Stimulated activated CD4-positive, alpha-beta T cell treated with anti-CD3 and anti-CD28 coated beads, Interleukin-4, amount 100 ng/mL, for 48 hours (primary cell): ENCODE measurements around the gene KCNK1.
"Not testable (repeated sequence)": the region's sequence is repeated elsewhere in the genome, so short reads cannot be mapped to it uniquely, and the experiment has no call there.

Experiments used
- DNase-seq, 2 donors: peaks; one replicate each; pipeline ENCODE4 v3.0.0-alpha.2; 2020; ENCODE audit warnings: low read depth in 2 of 2

Gene KCNK1

GRCh38 chr1:233665575-233666270 lies 51.8 kb downstream of the KCNK1 start:
- DNase-seq: no peak

- no peak for DNase-seq
Measured at GRCh38 chr1:233667741-233668140, 53.8 kb downstream of the KCNK1 start.

DNA sequence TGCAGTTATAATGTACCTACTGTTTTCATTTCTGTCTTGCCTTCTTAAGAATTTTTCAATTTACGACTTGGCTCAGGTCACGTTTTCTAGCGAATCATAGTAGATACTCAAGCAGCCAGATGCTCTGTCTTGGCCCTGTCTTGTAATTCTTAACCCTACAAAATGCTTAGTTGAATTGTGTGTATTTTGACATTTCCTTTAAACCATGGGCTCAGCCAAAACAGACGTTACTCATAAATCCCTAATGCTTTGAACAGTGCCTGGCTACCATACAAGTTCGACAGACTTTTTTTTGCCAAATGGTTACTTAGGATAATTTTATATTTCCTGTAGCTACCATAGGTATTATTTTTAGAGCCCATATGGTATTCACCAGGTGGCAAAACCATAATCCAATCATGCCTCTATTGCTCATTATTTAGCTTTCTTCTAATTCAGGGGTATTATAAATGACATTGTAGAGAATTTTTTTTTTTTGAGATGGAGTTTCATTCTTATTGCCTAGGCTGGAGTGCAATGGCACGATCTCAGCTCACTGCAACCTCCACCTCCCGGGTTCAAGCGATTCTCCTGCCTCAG lies 54.3 kb downstream of the KCNK1 start:
- DNase-seq: no peak

DNA sequence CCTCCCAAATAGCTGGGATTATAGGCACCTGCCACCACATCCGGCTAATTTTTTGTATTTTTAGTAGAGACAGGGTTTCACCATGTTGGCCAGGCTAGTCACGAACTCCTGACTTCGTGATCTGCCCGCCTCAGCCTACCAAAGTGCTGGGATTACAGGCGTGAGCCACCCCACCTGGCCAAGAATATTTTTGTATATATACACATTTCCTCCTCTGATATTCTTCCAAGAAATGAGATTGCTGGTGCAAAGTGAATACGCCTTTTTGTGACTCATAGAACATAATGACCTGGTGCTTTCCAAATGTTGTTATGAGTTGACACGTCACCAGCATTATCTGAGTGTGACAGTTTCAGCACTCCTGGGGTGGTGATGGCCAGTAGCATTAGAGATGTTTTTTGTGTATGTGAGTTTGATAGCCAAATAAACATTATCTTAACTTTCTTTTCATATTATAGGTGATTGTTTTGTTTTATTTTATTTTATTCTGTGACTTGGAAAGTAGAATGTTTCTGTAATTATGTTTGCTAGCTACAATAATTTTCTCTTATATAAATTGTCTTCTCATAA lies 54.9 kb downstream of the KCNK1 start:
- no peak for DNase-seq

GRCh38 chr1:233670363-233670762 lies 56.5 kb downstream of the KCNK1 start:
- DNase-seq: not testable (repeated sequence)

GRCh38 chr1:233671286-233671685 lies 57.4 kb downstream of the KCNK1 start:
- DNase-seq: no peak

GRCh38 chr1:233672732-233673131 lies 58.8 kb downstream of the KCNK1 start:
- DNase-seq: no peak

GRCh38 chr1:233673261-233673946 lies 59.5 kb downstream of the KCNK1 start:
- DNase-seq: no peak

GRCh38 chr1:233673947-233674431 lies 60.1 kb downstream of the KCNK1 start:
- DNase-seq: no peak

GRCh38 chr1:233675446-233675845 lies 61.5 kb downstream of the KCNK1 start:
- DNase-seq: no peak

DNA sequence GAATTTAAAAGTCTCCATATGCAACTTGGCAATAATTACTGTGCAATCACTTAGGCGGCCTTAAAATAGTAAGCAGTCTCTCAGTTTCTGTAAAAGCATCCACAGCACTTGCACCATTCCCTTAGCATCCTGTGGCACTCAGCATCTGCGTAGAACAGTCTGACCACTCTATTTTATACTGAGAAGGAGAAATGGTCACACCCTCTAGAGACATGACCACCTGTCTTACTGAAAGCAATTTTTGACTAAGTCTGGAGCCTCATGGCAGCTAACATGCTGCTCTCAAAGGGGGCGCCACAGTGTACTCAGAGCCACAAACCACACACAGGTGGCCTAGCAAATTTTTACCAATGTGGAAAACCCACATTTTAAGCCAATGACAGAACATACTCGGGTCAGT lies 62.0 kb downstream of the KCNK1 start:
- DNase-seq: no peak

DNA sequence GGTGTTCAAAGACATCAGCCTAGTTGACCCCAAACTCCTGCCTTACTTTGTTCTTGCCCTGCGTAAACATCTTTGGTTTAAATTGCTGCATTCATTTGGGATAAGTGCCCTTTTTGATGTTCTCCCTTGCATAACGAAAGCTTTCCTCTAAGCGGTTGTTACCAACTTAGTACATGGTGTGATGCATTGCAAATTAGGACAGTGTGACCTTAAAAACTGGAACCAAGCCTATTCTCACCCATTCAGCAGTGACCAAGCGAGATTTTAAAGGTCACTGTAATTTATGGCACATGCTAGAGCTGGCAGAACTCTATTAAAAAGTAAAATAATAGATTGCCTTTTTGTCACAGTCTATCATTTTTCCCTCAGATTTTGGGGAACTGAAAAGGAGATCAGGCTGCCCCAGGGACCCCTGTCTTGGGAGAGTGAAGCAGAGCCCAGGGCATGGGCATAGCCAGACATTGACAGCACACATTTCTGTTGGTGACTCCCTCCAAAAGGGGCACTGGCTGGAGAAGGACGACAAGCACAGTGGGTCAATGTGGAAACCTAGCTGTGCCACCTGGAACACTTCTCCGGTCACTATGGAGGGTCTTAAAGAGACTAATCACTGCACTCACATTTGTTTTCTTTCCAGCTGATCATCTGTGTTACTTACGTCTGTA lies 63.9 kb downstream of the KCNK1 start:
- DNase-seq: no peak

DNA sequence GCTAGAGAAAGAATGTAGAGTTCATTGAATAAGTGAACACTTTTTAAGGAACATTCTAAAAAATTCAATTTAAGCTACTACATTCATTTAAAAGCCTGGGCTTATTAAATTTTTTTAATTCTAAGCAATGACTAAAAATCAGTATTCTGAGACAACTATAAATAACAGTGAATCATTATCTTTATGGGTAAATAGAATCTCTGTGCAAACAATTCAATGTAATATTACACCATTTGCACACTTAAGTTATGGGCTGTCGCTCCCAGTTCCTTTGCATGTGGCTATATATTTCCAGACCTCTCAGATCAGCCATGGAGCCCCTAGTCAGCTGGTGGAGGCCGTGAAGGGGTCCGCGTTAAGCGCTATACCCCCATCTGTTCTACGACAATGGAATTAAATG lies 65.1 kb downstream of the KCNK1 start:
- DNase-seq: no peak

GRCh38 chr1:233679591-233680373 lies 65.9 kb downstream of the KCNK1 start:
- DNase-seq: no peak

- DNase-seq: no peak
Measured at GRCh38 chr1:233681285-233681684, 67.4 kb downstream of the KCNK1 start.

DNA sequence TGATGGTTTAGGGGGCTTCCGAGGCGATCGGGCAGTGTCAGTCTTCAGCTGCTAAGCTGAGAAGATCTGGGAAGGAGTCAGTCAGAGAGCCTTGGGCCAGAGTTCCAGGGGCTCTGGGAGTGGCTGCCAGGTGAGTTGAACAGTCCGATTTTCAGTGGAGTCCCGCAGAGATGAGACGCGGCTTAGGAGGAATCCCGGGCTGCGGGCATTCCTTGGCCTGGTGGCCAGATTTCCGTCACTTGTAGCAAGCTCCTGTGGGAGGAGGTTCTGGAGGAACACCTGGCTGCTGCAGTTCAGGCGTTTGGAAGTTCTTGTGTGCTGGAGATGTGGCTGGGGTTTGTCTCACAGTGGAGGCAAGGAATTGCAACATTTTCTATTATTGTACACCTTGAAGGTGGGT lies 72.7 kb downstream of the KCNK1 start:
- not testable (repeated sequence) for DNase-seq

DNA sequence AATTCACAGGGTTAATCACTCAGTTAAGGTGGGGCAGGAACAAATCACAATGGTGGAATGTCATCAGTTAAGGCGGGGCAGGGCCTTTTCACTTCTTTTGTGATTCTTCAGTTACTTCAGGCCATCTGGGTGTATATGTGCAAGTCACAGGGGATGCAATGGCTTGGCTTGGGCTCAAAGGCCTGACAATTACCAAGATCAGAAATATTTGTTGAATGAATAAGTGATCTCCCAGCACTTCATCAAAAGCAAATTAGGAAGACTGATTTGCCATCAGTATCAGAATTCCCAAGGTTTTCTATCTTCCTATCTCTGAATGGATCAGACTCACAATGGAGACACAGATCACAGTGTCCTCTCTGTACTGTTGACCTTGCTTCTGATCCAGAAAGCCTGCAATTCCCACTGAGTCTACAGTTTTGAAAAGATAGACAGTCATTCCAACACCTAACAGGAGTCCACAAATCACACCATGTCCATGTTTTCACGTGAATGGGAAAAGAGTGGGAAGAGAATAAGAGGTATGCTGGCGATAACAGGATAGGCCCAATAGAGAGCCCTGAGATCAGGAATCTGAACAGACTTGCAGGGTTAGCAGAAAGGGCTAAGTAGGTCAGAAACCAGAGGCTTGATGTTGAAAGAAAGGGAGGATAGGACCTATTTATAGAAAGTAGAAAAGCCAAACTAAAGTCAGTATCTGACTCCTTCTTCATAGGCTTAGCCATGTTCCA lies 75.3 kb downstream of the KCNK1 start:
- DNase-seq: no peak

- DNase-seq: no peak
Measured at GRCh38 chr1:233689748-233690254, 75.9 kb downstream of the KCNK1 start.

DNA sequence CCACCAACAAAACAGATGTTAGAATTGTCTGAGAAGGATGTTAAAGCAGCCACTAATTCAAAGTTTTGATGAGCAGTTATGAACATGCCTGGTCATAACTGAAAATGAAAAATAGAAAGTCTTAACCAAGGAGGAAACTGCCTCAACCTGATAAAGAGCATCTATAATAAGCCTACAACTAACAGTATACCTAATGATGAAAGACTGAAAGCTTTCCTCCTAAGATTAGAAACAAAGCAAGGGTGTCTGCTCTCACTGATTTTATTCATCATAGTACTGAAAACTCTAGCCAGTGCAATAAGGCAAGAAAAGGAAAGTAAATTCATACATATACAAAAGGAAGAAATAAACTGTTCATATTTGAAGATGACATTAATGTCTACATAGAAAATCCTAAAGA lies 82.0 kb downstream of the KCNK1 start:
- no peak for DNase-seq

DNA sequence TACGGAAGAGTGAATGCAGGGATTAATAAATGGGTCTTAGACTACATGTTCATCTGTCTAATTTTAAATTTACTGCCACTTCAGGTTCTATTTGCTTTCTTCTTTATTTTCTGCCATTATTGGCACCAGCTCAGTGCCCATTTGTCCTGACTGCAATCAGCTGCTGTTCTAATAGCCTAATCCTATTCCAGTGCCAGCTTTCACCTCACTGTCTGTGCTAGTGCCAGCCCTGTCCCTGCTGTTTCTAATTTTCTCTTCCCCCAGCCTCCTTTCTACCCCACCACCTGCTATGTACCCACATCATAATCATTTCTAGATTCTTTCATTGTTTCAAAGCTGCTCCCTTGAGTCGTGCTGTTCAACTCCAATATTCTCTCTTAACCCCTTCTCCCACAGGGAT lies 86.4 kb downstream of the KCNK1 start:
- DNase-seq: no peak
